ENCODE data around the gene CPXM1.

Gene CPXM1

GRCh38 chr20:2748551-2749342 is 51.7 kb downstream of the CPXM1 start:
- DNase-seq (ENCODE audit: low spot score): no peak

DNA sequence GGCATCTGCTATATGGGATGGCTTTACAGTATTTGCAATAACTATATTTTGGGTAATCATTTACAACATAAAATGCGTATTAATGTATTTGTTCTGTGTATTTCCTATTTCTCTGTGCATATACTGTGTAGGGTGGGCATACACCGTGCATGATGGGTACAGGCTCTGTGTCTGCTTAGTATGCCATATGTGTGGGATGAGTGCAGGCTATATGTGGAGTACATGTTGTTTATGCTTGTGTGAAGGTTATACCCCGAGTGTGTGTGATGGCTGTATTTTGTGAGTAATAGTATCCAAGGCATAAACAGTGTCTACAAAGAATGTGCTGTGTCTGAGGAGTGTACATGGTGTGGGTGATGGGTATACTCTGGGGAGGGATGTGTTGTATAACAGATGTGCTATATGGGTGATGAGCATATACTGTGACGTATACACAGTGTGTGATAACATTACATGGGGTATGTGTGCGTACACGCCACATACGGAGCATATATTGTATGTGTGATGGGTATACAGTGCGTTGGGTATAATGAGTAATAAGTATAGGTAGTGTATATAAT is 52.7 kb downstream of the CPXM1 start:
- no peak for DNase-seq (ENCODE audit: low spot score)

- DNase-seq (ENCODE audit: low spot score): no peak
These were observed 53.7 kb downstream of the CPXM1 start for GRCh38 chr20:2746636-2747265.

DNA sequence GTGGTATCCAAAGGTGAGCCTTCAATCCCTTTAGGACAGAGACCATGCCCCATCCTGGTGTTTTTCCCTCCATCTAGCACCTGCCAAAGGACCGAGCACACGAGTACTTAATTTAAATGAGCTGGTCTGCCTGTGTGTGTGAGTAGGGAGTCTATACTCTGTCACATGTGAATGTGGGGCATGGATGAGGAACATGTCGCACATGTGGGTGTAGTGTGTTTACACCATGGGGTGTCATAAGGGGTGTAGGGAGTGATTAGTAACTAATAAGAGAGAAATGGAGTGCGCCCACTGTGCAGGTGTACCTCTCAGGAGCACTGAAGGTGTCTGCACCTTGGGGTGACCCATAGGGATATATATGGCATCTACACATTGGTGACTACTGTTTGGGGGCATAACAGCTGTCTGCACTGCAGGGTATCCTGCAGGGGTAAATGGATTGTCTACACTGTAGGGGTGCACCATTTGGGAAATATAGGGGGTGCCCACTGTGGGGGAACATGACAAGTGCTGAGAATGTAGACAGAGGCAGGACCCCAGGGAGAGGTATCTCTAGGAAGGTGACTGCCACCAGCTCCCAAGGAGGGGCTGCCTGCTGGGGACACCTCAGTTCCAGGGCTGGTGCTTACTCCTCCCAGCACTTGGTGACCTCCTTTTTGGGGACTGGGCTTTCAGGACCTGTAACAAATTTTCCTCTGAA is 54.3 kb downstream of the CPXM1 start:
- no peak for DNase-seq (ENCODE audit: low spot score)

- DNase-seq (ENCODE audit: low spot score): no peak
These were observed 55.1 kb downstream of the CPXM1 start for GRCh38 chr20:2745060-2745910.

All from activated CD4-positive, alpha-beta T cell treated with anti-CD3 and anti-CD28 coated beads, Interleukin-2, Interleukin-4, amounts not matched to agents 100 ng/mL and 50 ng/mL, durations not matched to agents 16 hours and 8 hours (primary cell).